Measurements from ENCODE around the gene AKR1B1. TPM values are rescaled to one million over a fixed set of nuclear protein-coding genes. Genes with fewer than 3 reads are reported as not detected.

AKR1B1 gene
- total RNA-seq (2011; cell fraction: chromatin; rRNA removed; ENCODE audit: low replicate concordance): 4.1 and 5.7 TPM in 2 replicates
- total RNA-seq (2011; cell fraction: nucleolus; rRNA removed): 3.2 and 4.9 TPM in 2 replicates
- total RNA-seq (2011; cell fraction: nucleoplasm; rRNA removed): 3.5 and 3.8 TPM in 2 replicates
- total RNA-seq (2014; rRNA removed) (2.0 and 2.2 TPM in 2 replicates), total RNA-seq (2014; rRNA removed; fragmentation: Illumina TruSeq; extraction: Trizol) (3.7 and 4.5 TPM in 2 replicates), total RNA-seq (2015; rRNA removed; fragmentation: Illumina TruSeq; extraction: Trizol) (3.1 and 3.5 TPM in 2 replicates), total RNA-seq (2021) (6.3 TPM in 2 replicates), polyA plus RNA-seq (2011; rRNA removed) (1.3 and 10.6 TPM in 2 replicates), polyA plus RNA-seq (2014; fragmentation: Illumina TruSeq; extraction: Trizol) (5.6 and 7.1 TPM in 2 replicates), polyA plus RNA-seq (2014; fragmentation: Nextera tagmentation; extraction: Ambion mirVana) (1 to 10 TPM; 6.2 to 7.2 TPM), polyA plus RNA-seq (2014; rRNA removed) (5.3 and 7.0 TPM in 2 replicates), polyA minus RNA-seq (2011; rRNA and poly(A)+ RNA removed) (0.48 and 2.9 TPM in 2 replicates), Bru-seq, nascent RNA (percentile 36 among the genes with signal in this experiment), BruChase-seq, experiment 1, labeled RNA remaining after a 2-hour chase (percentile 30 among the genes with signal in this experiment), BruChase-seq, experiment 2, labeled RNA remaining after a 6-hour chase (percentile 35 among the genes with signal in this experiment)
- 1.4 and 8.7 TPM in 2 replicates for polyA plus RNA-seq (2011; cell fraction: cytosol; rRNA removed)
- 1.5 and 9.6 TPM in 2 replicates for polyA plus RNA-seq (2011; cell fraction: nucleus; rRNA removed)
- polyA plus RNA-seq (2012): 6.4 and 8.4 TPM in 2 replicates
- 3.5 and 6.0 TPM in 2 replicates for polyA minus RNA-seq (2011; cell fraction: cytosol; rRNA and poly(A)+ RNA removed)
- 0.89 and 2.3 TPM in 2 replicates for polyA minus RNA-seq (2011; cell fraction: nucleus; rRNA and poly(A)+ RNA removed)
- long read RNA-seq, experiment 1, transcript AKR1B1-201 (10 exons, 1,409 nt): major isoform, 9 of 13 reads
- long read RNA-seq, experiment 1, partial matches to known transcripts: 1 of 13 reads
- long read RNA-seq, experiment 1, other reads (novel, unspliced or antisense): 3 of 13 reads
- long read RNA-seq, experiment 2, partial matches to known transcripts: 2 of 5 reads
- long read RNA-seq, experiment 2, other reads (novel, unspliced or antisense): 1 of 5 reads
- long read RNA-seq, experiment 3, transcript AKR1B1-201 (10 exons, 1,409 nt): major isoform, 8 of 8 reads
- long read RNA-seq, experiment 3, partial matches to known transcripts: 0 of 8 reads
- long read RNA-seq, experiment 3, other reads (novel, unspliced or antisense): 0 of 8 reads

DNA sequence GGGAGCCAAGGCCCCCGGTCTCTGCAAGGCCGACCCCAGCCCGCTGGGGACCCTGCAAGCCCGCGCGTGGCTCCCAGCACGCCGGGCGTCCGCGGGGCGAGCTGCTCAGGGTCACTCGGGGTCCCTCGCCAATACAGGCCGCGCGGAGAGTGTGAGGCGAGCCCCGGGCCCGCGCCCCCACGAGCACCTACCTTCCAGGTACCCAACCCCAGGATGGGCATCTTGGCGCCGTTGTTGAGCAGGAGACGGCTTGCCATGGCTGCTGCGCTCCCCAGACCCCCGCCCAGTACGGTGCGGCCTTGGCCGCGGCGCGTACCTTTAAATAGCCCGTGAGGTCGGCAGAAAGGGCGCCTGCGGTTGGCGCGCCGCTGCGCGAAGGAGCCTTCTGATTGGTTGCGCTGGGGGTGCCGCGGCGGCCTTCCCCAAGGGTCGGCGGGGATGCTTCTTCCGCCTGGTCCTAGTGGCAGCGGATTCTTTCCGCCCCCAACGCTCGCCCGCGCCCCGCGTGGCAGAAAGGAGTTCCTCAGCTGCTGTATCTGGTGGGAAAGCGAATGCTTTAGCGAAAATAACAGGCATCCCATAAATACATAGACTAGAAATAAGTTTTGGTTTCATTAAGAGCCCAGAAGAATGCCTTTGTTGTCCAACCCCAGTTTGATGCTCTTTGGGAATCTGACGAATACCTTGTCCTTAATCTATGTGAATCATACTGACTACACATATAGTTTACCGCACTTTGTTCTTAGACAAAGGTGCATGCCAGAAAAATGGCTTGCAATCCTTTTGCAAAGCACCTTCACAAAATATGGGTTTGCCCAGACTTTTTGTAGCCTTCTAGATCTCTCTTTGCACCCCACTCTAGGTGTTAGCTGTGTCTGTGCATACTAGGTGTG lies at the start of gene AKR1B1:
AKR1B1 (minus strand) TSS at position 295 of the 893 bp plus-strand sequence; CDS start at position 257, 38 bp downstream.
- Histone ChIP-seq H2AFZ (ENCODE audit: low read depth, low read length) (no peak within 1 kb of the TSS; the same call in 1 of the 2 replicates), H3K9ac (ENCODE audit: insufficient read depth in 1 of 2, low read depth in 2 of 2, low read length in 2 of 2) (no peak within 1 kb of the TSS), H3K9me3 (replicated peaks; ENCODE audit: control insufficient read depth, insufficient read depth, low read depth, low read length) (peaks cover 4% of the 10 kb centered on the region; the same call in 1 of the 2 replicates), H3K4me2 (ENCODE audit: insufficient read depth, low read length) (no peak within 1 kb of the TSS), H3K4me1 (replicated peaks in 1 of 2; ENCODE audit: control insufficient read depth in 2 of 2, insufficient read depth in 2 of 2, low read length in 2 of 2) (peaks cover 0 to 10% of the 10 kb centered on the region in 2 experiments; a peak in 1 of 5 replicates), H4K20me1 (replicated peaks; ENCODE audit: control insufficient read depth, insufficient read depth, low read length) (no peaks in the 10 kb centered on the region), H3K4me3 (peak within 1 kb of the TSS; percentile 4; the same call in 1 of the 2 replicates), H3K36me3 (ENCODE audit: control insufficient read depth, insufficient read depth, low read length) (no peaks in the 10 kb centered on the region), H3K79me2 (ENCODE audit: control insufficient read depth, insufficient read depth, low read length) (no peaks in the 10 kb centered on the region), H3K27me3 (ENCODE audit: control insufficient read depth in 2 of 2, insufficient read depth in 2 of 2, low read length in 2 of 2) (peaks cover 21 to 43% of the 10 kb centered on the region in 2 experiments), H3K9me1 (ENCODE audit: control insufficient read depth, insufficient read depth, low read length) (no peaks in the 10 kb centered on the region), H3K27ac (ENCODE audit: extremely low read depth, low read depth, low read length) (no peak within 1 kb of the TSS)
- FAIRE-seq (no peak), DNase-seq (ENCODE audit: extremely low read depth in 1 of 4, low spot score in 3 of 4) (peak; percentile 31 to 73 (median 70)), ATAC-seq (peak; percentile 88)
- no TSS peak for BruUV-seq (replicated peaks)
- POLR2A ChIA-PET: interaction anchor here (0.7 to 2.1 kb wide), 2 partner anchors 11 to 18 kb away, joined by 3 to 9 read pairs; no protein-coding TSS in a partner anchor
- WGBS (ENCODE audit: insufficient coverage, low coverage, missing lambda C conversion rate): 25% methylated on average over 61 of the region's 61 CpGs
- in situ Hi-C loops (cut with MboI): no loop called here
- intact Hi-C loops (cut with micrococcal nuclease): no loop called here
- TF ChIP-seq, protein P1, sequence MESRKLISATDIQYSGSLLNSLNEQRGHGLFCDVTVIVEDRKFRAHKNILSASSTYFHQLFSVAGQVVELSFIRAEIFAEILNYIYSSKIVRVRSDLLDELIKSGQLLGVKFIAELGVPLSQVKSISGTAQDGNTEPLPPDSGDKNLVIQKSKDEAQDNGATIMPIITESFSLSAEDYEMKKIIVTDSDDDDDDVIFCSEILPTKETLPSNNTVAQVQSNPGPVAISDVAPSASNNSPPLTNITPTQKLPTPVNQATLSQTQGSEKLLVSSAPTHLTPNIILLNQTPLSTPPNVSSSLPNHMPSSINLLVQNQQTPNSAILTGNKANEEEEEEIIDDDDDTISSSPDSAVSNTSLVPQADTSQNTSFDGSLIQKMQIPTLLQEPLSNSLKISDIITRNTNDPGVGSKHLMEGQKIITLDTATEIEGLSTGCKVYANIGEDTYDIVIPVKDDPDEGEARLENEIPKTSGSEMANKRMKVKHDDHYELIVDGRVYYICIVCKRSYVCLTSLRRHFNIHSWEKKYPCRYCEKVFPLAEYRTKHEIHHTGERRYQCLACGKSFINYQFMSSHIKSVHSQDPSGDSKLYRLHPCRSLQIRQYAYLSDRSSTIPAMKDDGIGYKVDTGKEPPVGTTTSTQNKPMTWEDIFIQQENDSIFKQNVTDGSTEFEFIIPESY (CRISPR knock-in tag; IDR thresholded peaks at IDR 0.05): peak; percentile 51; the same call in 1 of the 2 replicates
- TF ChIP-seq, protein P2, sequence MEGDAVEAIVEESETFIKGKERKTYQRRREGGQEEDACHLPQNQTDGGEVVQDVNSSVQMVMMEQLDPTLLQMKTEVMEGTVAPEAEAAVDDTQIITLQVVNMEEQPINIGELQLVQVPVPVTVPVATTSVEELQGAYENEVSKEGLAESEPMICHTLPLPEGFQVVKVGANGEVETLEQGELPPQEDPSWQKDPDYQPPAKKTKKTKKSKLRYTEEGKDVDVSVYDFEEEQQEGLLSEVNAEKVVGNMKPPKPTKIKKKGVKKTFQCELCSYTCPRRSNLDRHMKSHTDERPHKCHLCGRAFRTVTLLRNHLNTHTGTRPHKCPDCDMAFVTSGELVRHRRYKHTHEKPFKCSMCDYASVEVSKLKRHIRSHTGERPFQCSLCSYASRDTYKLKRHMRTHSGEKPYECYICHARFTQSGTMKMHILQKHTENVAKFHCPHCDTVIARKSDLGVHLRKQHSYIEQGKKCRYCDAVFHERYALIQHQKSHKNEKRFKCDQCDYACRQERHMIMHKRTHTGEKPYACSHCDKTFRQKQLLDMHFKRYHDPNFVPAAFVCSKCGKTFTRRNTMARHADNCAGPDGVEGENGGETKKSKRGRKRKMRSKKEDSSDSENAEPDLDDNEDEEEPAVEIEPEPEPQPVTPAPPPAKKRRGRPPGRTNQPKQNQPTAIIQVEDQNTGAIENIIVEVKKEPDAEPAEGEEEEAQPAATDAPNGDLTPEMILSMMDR (IDR thresholded peaks at IDR 0.05 in 2 of 3, conservative IDR thresholded peaks at IDR 0.05 in 1 of 3; ENCODE audit: insufficient read depth in 2 of 3, low read depth in 1 of 3, low read length in 3 of 3): 0 out of 6 replicates have a peak, but pooled peaks of 1 of the 3 experiments have one; percentile 24
- no peak for TF ChIP-seq NR2C2 (CRISPR knock-in tag; IDR thresholded peaks at IDR 0.05)
- TF ChIP-seq NR2C2 (tag; IDR thresholded peaks at IDR 0.05): peak; percentile 26; the same call in 1 of the 2 replicates
- TF ChIP-seq ELF2 (CRISPR knock-in tag; IDR thresholded peaks at IDR 0.05): no peak
- TF ChIP-seq NR4A1 (CRISPR knock-in tag; IDR thresholded peaks at IDR 0.05): no peak
- no peak for TF ChIP-seq NR4A1 (tag; IDR thresholded peaks at IDR 0.05)
- TF ChIP-seq CREBBP (IDR thresholded peaks at IDR 0.05; ENCODE audit: low read depth, low read length): no peak
- TF ChIP-seq NFYB (IDR thresholded peaks at IDR 0.05; ENCODE audit: extremely low read depth, insufficient read length): peak; percentile 2
- TF ChIP-seq RBFOX2 (IDR thresholded peaks at IDR 0.05; ENCODE audit: low read depth, low read length): peak; percentile 51; the same call in 1 of the 2 replicates
- peak; percentile 53; the same call in 1 of the 2 replicates for TF ChIP-seq POLR2G (IDR thresholded peaks at IDR 0.05; ENCODE audit: low read depth, low read length)
- CTCF ChIA-PET (ENCODE audit: low intra/inter-chr PET ratio): no interaction called here
